OCI-LY3 (cell line): ENCODE results near the gene CPLX3.

ENCODE experiments used
- H2AFZ ChIP-seq: fragments of 200-600, 300-600 bp; shearing (Covaris generic); 2 replicates; pipeline ENCODE4 v1.6.0; 2014; ENCODE audit warnings: antibody characterized with exemption, low read depth, low read length
- H3K27ac ChIP-seq: fragments of 200-600, 300-600 bp; sonication (generic); 2 replicates; pipeline ENCODE4 v1.5.1; 2014; ENCODE audit warnings: mild to moderate bottlenecking, low read length, moderate library complexity, mixed read lengths
- H3K27me3 ChIP-seq: fragments of 200-600, 300-600 bp; sonication (generic); 2 replicates; pipeline ENCODE4 v1.6.1; 2014; ENCODE audit warnings: low read depth, low read length, mixed read lengths
- H3K36me3 ChIP-seq: fragments of 200-600, 300-600 bp; sonication (generic); replicated peaks from 2 replicates; pipeline ENCODE3; 2014; ENCODE audit warnings: low read depth, low read length, mixed read lengths
- H3K4me1 ChIP-seq: fragments of 300-600, 200-600 bp; sonication (generic); 2 replicates; pipeline ENCODE4 v1.6.1; 2014; ENCODE audit warnings: low read length, mixed read lengths
- H3K4me2 ChIP-seq: fragments of 200-600, 300-600 bp; sonication (generic); 2 replicates; pipeline ENCODE4 v1.6.1; 2014; ENCODE audit warnings: low read length, mixed read lengths
- H3K4me3 ChIP-seq: fragments of 300-600, 200-600 bp; sonication (generic); 2 replicates; pipeline ENCODE4 v1.5.1; 2014; ENCODE audit warnings: antibody characterized with exemption, mild to moderate bottlenecking, low read length, moderate library complexity
- H3K79me2 ChIP-seq: fragments of 300-600, 200-600 bp; shearing (Covaris generic); 2 replicates; pipeline ENCODE4 v1.6.1; 2014; ENCODE audit warnings: mild to moderate bottlenecking, low read length, mixed read lengths
- H3K9ac ChIP-seq: fragments of 300-600, 200-600 bp; shearing (Covaris generic); 2 replicates; pipeline ENCODE4 v1.6.0; 2014; ENCODE audit warnings: mild to moderate bottlenecking, low read length, moderate library complexity
- H3K9me3 ChIP-seq: fragments of 200-600, 300-600 bp; shearing (Covaris generic); 2 replicates; pipeline ENCODE4 v1.6.1; 2014; ENCODE audit warnings: low read length, mixed read lengths; ENCODE audit not compliant: insufficient read depth
- H4K20me1 ChIP-seq: fragments of 200-600, 300-600 bp; sonication (generic); 2 replicates; pipeline ENCODE4 v1.6.1; 2016; ENCODE audit warnings: low read length, mixed read lengths; ENCODE audit not compliant: insufficient read depth
- CTCF ChIP-seq: fragments of 200-600, 300-600 bp; sonication (generic); IDR thresholded peaks from 2 replicates; pipeline ENCODE4 v1.5.1; 2014; ENCODE audit warnings: antibody characterized with exemption, low read length, low read depth
- EZH2phosphoT487 ChIP-seq: fragments of 200-600 bp; shearing (Covaris generic); IDR thresholded peaks from 2 replicates; pipeline ENCODE4 v1.6.1; 2018; ENCODE audit warnings: antibody characterized with exemption, mixed run types, low read depth

CPLX3 gene

DNA sequence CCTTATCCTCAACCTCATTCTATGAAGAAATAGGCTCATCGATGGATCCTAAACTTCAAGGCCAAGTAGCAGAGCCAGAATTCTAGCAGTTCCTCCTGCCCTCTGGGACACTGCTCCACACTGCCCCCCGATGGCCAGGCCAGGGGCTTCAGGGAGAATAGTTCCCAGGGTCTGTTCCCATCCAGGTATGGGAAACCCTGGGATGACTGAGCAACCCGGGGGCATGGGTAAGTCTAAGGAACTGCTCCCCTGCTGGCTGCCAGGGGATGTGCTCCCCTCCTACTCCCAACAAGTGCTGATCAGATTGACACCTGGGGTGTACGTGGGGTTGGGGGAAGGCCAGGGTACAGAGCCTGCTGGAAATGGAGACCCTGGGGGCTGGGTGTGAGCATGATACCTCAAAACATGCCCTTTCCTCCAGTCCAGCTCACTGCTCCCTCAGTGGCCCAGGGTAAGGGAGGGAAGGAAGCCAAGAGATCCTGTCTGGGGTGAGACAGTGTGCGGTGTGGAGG lies 8.9 kb downstream of the CPLX3 start:
- Histone ChIP-seq H3K4me3 (no peak overlapping the region), H3K27ac (no peak overlapping the region), H3K9me3 (no peaks in the 10 kb centered on the region), H3K79me2 (no peaks in the 10 kb centered on the region), H3K4me1 (peaks cover 13% of the 10 kb centered on the region), H2AFZ (no peak overlapping the region), H3K36me3 (peaks cover 25% of the 10 kb centered on the region), H3K9ac (no peak overlapping the region), H3K27me3 (no peaks in the 10 kb centered on the region), H4K20me1 (no peaks in the 10 kb centered on the region), H3K4me2 (no peak overlapping the region)
- TF ChIP-seq CTCF (peak; percentile 94), EZH2phosphoT487 (no peak)

- Histone ChIP-seq H3K4me3 (no peak overlapping the region), H3K4me1 (peaks cover 13% of the 10 kb centered on the region), H3K9ac (no peak overlapping the region), H2AFZ (no peak overlapping the region), H3K27me3 (no peaks in the 10 kb centered on the region), H3K27ac (no peak overlapping the region), H3K9me3 (no peaks in the 10 kb centered on the region), H4K20me1 (no peaks in the 10 kb centered on the region), H3K36me3 (peaks cover 35% of the 10 kb centered on the region), H3K4me2 (no peak overlapping the region), H3K79me2 (peaks cover 3% of the 10 kb centered on the region)
- TF ChIP-seq EZH2phosphoT487: no peak
- no peak for TF ChIP-seq CTCF
These were observed 10.4 kb downstream of the CPLX3 start for GRCh38 chr15:74836846-74837245.

DNA sequence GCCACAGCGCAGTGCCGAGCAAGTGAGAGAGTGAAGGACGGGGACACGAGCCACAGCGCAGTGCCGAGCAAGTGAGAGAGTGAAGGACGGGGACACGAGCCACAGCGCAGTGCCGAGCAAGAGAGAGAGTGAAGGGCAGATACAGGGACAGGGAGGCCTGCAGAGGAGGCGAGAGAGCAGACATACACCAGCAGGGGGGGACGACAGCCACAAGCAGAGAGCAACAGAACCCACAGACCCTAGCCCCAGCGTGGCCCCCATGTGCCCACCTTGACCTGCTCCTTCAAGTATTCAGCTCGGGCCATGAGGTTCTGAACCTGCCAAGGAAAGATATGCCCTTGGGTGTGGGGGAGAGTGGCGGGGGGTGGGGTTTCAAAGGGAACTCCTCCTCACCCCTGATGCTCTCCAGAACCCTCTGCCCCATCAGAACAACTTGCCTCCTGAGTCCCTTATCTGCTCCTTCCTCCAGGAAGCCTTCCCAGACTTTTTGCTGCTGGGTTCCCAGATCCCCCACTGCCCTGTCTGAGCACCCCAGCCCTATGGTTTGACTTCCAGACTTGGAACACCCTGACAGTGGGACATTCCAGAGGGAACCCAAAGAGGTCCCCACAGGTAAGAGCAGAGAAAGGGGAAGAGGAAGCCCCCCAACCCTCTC lies 11.2 kb downstream of the CPLX3 start:
- Histone ChIP-seq H3K9me3 (no peaks in the 10 kb centered on the region), H3K79me2 (peaks cover 11% of the 10 kb centered on the region), H3K27ac (no peak overlapping the region), H3K27me3 (no peaks in the 10 kb centered on the region), H3K4me3 (no peak overlapping the region), H2AFZ (no peak overlapping the region), H3K4me2 (no peak overlapping the region), H4K20me1 (no peaks in the 10 kb centered on the region), H3K4me1 (peaks cover 15% of the 10 kb centered on the region), H3K36me3 (peaks cover 36% of the 10 kb centered on the region), H3K9ac (no peak overlapping the region)
- no peak for TF ChIP-seq EZH2phosphoT487
- peak; percentile 20; the same call in 1 of the 2 replicates for TF ChIP-seq CTCF

DNA sequence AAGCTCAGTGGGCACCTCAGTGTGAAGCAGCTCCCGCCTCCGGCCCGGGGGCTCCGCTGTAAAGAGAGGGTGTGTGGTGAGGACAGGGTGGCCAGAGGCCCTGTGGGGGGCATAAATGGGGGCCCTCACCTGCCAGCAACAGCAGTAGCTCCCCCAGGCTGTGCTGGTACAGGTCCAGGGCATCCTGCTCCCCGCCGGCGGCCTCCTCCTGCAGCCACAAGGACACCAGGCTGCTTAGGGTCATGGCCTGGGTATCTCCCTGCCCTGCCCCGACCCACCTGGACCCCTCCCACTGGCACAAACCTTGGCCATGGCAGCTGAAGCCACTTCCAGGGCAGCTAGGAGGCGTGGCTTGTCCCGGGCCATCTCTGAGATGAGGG lies 11.7 kb downstream of the CPLX3 start:
- Histone ChIP-seq H3K9me3 (no peaks in the 10 kb centered on the region), H2AFZ (no peak overlapping the region), H3K9ac (no peak overlapping the region), H3K4me2 (no peak overlapping the region), H3K79me2 (peaks cover 13% of the 10 kb centered on the region), H3K4me1 (peaks cover 10% of the 10 kb centered on the region), H3K4me3 (no peak overlapping the region), H3K27me3 (no peaks in the 10 kb centered on the region), H3K27ac (no peak overlapping the region), H3K36me3 (peaks cover 36% of the 10 kb centered on the region), H4K20me1 (no peaks in the 10 kb centered on the region)
- TF ChIP-seq CTCF (no peak), EZH2phosphoT487 (no peak)
